Right lobe of liver (tissue), 6 donors: ENCODE results near the gene ASCC1. TPM values are rescaled to one million over a fixed set of nuclear protein-coding genes. Genes with fewer than 3 reads are reported as not detected.

Source experiments
- ATAC-seq, 4 donors: fragments of 200-7000 bp; cut with Tn5 transposase; one replicate each; pipeline ENCODE4 v1.9.1; 2020; ENCODE audit warnings: mild to moderate bottlenecking in 4 of 4, moderate library complexity in 4 of 4
- DNase-seq, 3 donors: peaks; one replicate each; pipeline ENCODE4 v3.0.0-alpha.2; 2020
- H3K27ac ChIP-seq, 3 donors: fragments of 200-600 bp; one replicate each; pipeline ENCODE4 v1.8.0; 2022
- H3K27me3 ChIP-seq, 2 donors: fragments of 200-600 bp; one replicate each; pipeline ENCODE4 v1.8.0; 2022
- H3K36me3 ChIP-seq, 4 donors: fragments of 200-600 bp; sonication (generic) in 1 of 4; one replicate each; pipeline versions ENCODE4 v1.5.1 to v1.8.0; 2017 to 2022; ENCODE audit warnings: control low read depth in 1 of 4
- H3K4me1 ChIP-seq, 4 donors: fragments of 200-600 bp; sonication (generic) in 1 of 4; one replicate each; pipeline versions ENCODE4 v1.5.1 to v1.8.0; 2017 to 2022; ENCODE audit warnings: control low read depth in 1 of 4
- H3K4me3 ChIP-seq, 3 donors: fragments of 200-600 bp; one replicate each; pipeline ENCODE4 v1.8.0; 2022
- H3K9me3 ChIP-seq, 4 donors: fragments of 200-600 bp; sonication (generic) in 1 of 4; one replicate each; pipeline versions ENCODE4 v1.5.1 to v1.8.0; 2017 to 2022; ENCODE audit warnings: control low read depth in 1 of 4
- POLR2A ChIP-seq: fragments of 450-650 bp; IDR thresholded peaks from one replicate; pipeline ENCODE4 v1.6.1; 2017; ENCODE audit warnings: antibody characterized with exemption, mild to moderate bottlenecking
- WGBS: methylation state at CpG from one replicate; pipeline ENCODE4 v1.1.6; 2018; ENCODE audit warnings: low coverage, low lambda C conversion rate; ENCODE audit not compliant: insufficient coverage; ENCODE audit errors: missing lambda C conversion rate; 5-methylcytosine and 5-hydroxymethylcytosine counted together
- intact Hi-C, 2 donors: fragments of 100-400 bp; cut with DNase I; formaldehyde crosslinking; loops; one replicate each; pipeline versions ENCODE4 v1.11.2 to v1.14.1; 2022
- total RNA-seq, 6 experiments: library from RNA; depleted of rRNA in 2 of 6; stranded (reverse); fragments of >200 nt in 2 of 6; fragmentation: NEBNext Ultra II Directional in 3 of 6; extraction: Animal tissue kit (Norgen Biotek cat#: 25700) in 3 of 6; gene quantifications; one replicate each; pipeline versions ENCODE4 v1.1.0 to v1.2.4, GENCODE V29; 2016 to 2023
- TF ChIP-seq, protein P1 (sequence below), 4 donors: fragments of 200-600 bp in 3 of 4; fragments of 450-650 bp in 1 of 4; IDR thresholded peaks; one replicate each; pipeline versions ENCODE4 v1.5.1 to v1.8.0; 2016 to 2022; ENCODE audit warnings: antibody characterized with exemption in 4 of 4, mild to moderate bottlenecking in 2 of 4
- donor health status: DM: no; HTN: yes; CAD: no.
- donor health status: DM: no; HTN: no; CAD: no.
- donor health status: DM: no; HTN: no; CAD: no.
- donor health status: DM: no; HTN: yes; CAD: no.
- donor health status: DM: no; HTN: yes; CAD: no.

Gene ASCC1
- total RNA-seq, 6 experiments from 2014 or later = 12.0 to 26.5 (median 14.5) TPM

DNA sequence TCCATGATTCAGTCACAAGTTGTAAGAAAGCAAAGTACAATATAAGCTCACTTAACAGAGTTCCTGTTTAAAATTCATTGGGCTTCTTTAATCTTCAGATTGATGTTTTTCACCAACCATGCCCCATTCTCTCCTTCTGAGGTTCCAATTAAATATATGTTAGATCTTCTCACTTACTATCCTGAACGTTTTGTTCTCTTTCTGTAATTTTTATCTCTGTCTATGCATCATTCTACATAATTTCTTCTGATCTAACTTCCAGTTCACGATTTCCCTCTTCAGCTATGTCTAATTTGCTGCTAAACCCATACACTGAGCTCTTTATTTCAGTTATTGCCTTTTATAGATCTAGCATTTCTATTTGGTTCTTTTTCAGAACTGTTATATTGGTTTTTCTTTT lies 99.7 kb downstream of the ASCC1 start:
- 100% methylated on average over 2 of the region's 2 CpGs for WGBS
- TF ChIP-seq, protein P1, sequence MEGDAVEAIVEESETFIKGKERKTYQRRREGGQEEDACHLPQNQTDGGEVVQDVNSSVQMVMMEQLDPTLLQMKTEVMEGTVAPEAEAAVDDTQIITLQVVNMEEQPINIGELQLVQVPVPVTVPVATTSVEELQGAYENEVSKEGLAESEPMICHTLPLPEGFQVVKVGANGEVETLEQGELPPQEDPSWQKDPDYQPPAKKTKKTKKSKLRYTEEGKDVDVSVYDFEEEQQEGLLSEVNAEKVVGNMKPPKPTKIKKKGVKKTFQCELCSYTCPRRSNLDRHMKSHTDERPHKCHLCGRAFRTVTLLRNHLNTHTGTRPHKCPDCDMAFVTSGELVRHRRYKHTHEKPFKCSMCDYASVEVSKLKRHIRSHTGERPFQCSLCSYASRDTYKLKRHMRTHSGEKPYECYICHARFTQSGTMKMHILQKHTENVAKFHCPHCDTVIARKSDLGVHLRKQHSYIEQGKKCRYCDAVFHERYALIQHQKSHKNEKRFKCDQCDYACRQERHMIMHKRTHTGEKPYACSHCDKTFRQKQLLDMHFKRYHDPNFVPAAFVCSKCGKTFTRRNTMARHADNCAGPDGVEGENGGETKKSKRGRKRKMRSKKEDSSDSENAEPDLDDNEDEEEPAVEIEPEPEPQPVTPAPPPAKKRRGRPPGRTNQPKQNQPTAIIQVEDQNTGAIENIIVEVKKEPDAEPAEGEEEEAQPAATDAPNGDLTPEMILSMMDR (IDR thresholded peaks at IDR 0.05) = no peak
- TF ChIP-seq POLR2A = no peak

DNA sequence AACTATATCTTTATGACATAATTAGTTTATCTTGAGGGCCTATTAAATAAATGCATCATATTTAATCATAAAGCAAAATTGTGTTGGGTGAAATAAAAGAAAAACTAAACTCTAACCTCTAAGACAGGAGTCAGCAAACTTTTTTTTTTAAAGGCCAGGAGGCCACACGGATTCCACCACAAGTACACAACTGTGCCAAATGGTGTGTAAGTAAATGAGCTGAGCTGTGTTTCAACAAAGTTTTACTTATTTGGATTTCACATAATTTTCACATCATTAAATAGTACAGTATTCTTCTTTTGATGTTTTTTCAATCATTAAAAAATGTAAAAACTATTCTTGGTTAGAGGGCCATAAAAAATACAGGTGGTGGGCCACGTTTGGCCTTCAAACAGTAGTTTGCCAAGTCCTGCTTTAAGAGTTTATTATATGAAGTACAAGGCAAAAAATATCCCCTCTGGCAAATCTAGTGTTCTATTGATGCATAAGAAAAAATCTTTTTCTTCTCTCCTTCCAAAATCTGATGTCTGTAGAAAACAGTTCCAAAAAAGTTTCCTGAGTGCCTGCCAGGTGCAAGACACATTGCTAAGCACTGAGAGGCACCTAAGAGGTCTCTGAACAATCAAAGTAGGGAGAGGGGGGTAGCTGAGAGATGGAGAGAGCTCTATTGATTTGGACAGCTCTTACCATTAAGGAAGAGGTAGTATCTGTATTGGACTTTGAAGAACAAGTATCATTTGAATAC lies 101.2 kb downstream of the ASCC1 start:
- Histone ChIP-seq H3K36me3 (no peaks in the 10 kb centered on the region), H3K4me1 (no peaks in the 10 kb centered on the region), H3K27ac (no peak overlapping the region), H3K4me3 (no peak overlapping the region), H3K27me3 (no peaks in the 10 kb centered on the region), H3K9me3 (no peaks in the 10 kb centered on the region)
- WGBS = 86% methylated on average over 2 of the region's 2 CpGs
- intact Hi-C loops = no loop called here
- TF ChIP-seq POLR2A = no peak
- TF ChIP-seq, protein P1 (IDR thresholded peaks at IDR 0.05) = no peak
- ATAC-seq = no peak
- DNase-seq = no peak

More for the DNA sequence above, 99.7 kb downstream of the ASCC1 start:
- H3K4me3 ChIP-seq = no peak overlapping the region
- no peak for ATAC-seq
- no peaks in the 10 kb centered on the region for H3K36me3 ChIP-seq
- DNase-seq = no peak
- no peaks in the 10 kb centered on the region for H3K9me3 ChIP-seq
- H3K27ac ChIP-seq = no peak overlapping the region
- H3K27me3 ChIP-seq = no peaks in the 10 kb centered on the region
- H3K4me1 ChIP-seq = no peaks in the 10 kb centered on the region
- intact Hi-C loops = no loop called here

DNA sequence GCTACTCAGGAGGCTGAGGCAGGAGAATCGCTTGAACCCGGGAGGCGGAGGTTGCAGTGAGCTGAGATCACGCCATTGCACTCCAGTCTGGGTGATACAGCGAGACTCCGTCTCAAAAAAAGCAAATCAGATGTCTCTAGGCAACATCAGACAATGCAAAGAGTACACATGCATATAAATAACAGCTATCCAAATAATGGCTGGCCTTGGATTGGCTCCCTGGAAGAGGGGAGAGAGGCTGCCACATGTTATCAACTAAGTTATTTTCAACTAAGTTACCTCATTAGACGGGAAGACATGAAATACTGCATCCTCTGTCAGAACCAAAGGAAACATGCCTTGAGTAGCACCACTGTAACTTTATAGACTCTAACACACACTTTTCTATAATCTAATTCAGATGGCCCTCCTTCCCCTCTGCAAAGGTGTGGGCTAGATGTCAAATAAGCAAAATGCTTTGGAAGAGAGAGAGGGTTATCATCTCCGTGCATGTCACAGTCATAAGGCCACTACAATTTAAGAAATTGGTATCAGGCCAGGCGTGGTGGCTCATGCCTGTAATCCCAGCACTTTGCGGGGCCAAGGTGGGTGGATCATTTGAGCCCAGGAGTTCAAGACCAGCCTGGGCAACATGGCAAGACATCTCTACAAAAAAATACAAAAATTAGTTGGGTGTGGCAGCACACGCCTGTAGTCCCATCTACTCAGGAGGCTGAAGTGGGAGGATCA lies 105.2 kb downstream of the ASCC1 start:
- peaks cover 0 to 6% (median 0%) of the 10 kb centered on the region in 4 donors for H3K4me1 ChIP-seq
- intact Hi-C loops = no loop called here
- H3K27me3 ChIP-seq = no peaks in the 10 kb centered on the region
- ATAC-seq = no peak
- TF ChIP-seq POLR2A = no peak
- TF ChIP-seq, protein P1 (IDR thresholded peaks at IDR 0.05) = no peak
- H3K36me3 ChIP-seq = no peaks in the 10 kb centered on the region
- DNase-seq = no peak
- no peak overlapping the region for H3K27ac ChIP-seq
- H3K9me3 ChIP-seq = no peaks in the 10 kb centered on the region
- 87% methylated on average over 8 of the region's 11 CpGs for WGBS
- H3K4me3 ChIP-seq = no peak overlapping the region

DNA sequence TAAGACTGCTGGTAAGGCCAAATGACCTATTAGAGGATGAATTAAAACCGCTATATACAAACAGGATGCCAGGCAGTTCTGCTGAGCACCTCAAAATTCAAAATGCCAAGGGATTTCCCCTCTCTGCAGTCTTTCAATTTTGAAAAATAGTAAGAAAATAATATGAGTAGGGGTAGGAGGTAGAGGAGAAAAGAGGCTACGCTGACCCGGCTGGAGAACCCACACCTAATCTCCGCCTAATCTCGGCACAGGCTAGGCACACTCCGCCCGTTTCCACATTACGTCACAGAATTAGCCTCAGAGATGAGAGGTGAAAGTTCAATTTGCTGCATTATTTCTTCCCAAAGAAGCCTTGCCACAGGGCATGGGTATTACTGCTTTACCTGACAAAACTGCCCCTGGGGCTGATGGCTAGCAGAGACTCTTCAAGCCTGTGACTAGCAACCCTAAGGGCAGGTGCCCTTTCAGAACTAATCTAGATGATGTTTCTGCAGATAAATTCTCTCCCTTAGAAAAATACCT lies 106.4 kb downstream of the ASCC1 start:
- DNase-seq (no peak), ATAC-seq (no peak)
- Histone ChIP-seq H3K4me3 (no peak overlapping the region), H3K27me3 (no peaks in the 10 kb centered on the region), H3K9me3 (no peaks in the 10 kb centered on the region), H3K4me1 (peaks cover 0 to 6% (median 0%) of the 10 kb centered on the region in 4 donors), H3K27ac (no peak overlapping the region), H3K36me3 (no peaks in the 10 kb centered on the region)
- intact Hi-C loops = no loop called here
- TF ChIP-seq, protein P1 (IDR thresholded peaks at IDR 0.05) = no peak
- no peak for TF ChIP-seq POLR2A
- 73% methylated on average over 8 of the region's 8 CpGs for WGBS
